GM23338 (cell line): ENCODE measurements around the gene MAD1L1. TPM values are rescaled to one million over a fixed set of nuclear protein-coding genes. Genes with fewer than 3 reads are reported as not detected.

Source experiments
- ATAC-seq: fragments of 200-7000 bp; cut with Tn5 transposase; 3 replicates; pipeline ENCODE4 v1.9.1; 2020
- DNase-seq: peaks from one replicate; pipeline ENCODE4 v3.0.0-alpha.2; 2015; ENCODE audit warnings: low spot score
- H2AFZ ChIP-seq: fragments of 200-600 bp; sonication (generic); 2 replicates; pipeline ENCODE4 v1.8.0; 2016; ENCODE audit warnings: antibody characterized with exemption, mild to moderate bottlenecking, moderate library complexity
- H3F3A ChIP-seq: fragments of 200-600 bp; sonication (generic); replicated peaks from 2 replicates; pipeline ENCODE4 v1.8.0; 2017; ENCODE audit warnings: antibody characterized with exemption, mixed run types, low read depth
- H3K27ac ChIP-seq: fragments of 200-600 bp; sonication (generic); 2 replicates; pipeline ENCODE4 v1.6.1; 2016; ENCODE audit warnings: low read depth
- H3K27me3 ChIP-seq: fragments of 200-600 bp; sonication (generic); 2 replicates; pipeline ENCODE4 v1.8.0; 2016; ENCODE audit warnings: mild to moderate bottlenecking, mixed run types, moderate library complexity; ENCODE audit not compliant: insufficient read depth
- H3K36me3 ChIP-seq: fragments of 200-600 bp; sonication (generic); 2 replicates; pipeline ENCODE4 v1.8.0; 2016; ENCODE audit warnings: mild to moderate bottlenecking; ENCODE audit not compliant: insufficient read depth
- H3K4me1 ChIP-seq: fragments of 200-600 bp; sonication (generic); 2 replicates; pipeline ENCODE4 v1.8.0; 2016; ENCODE audit warnings: mild to moderate bottlenecking, moderate library complexity; ENCODE audit not compliant: insufficient read depth
- H3K4me2 ChIP-seq: fragments of 200-600 bp; sonication (generic); 2 replicates; pipeline ENCODE4 v1.7.1; 2017; ENCODE audit warnings: mixed run types
- H3K4me3 ChIP-seq: fragments of 200-600 bp; sonication (generic); 2 replicates; pipeline ENCODE4 v1.6.1; 2016; ENCODE audit warnings: mixed run types
- H3K79me2 ChIP-seq: fragments of 200-600 bp; sonication (generic); replicated peaks from 2 replicates; pipeline ENCODE4 v1.8.0; 2017; ENCODE audit warnings: mild to moderate bottlenecking; ENCODE audit not compliant: insufficient read depth
- H3K9me2 ChIP-seq: fragments of 200-600 bp; sonication (generic); 2 replicates; pipeline ENCODE4 v1.8.0; 2017; ENCODE audit not compliant: insufficient read depth
- H4K20me1 ChIP-seq: fragments of 200-600 bp; sonication (generic); replicated peaks from 2 replicates; pipeline ENCODE4 v1.8.0; 2017; ENCODE audit warnings: mild to moderate bottlenecking; ENCODE audit not compliant: insufficient read depth
- H3K27ac Mint-ChIP-seq: 2 replicates; pipeline ENCODE4 v1.8.0; 2020; ENCODE audit warnings: inconsistent platforms, mild to moderate bottlenecking, moderate library complexity, mixed read lengths
- H3K27me3 Mint-ChIP-seq: 3 replicates; pipeline ENCODE4 v1.8.0; 2022; ENCODE audit warnings: low read depth, mild to moderate bottlenecking, moderate library complexity, mixed read lengths, inconsistent platforms; ENCODE audit not compliant: insufficient read depth, poor library complexity
- H3K36me3 Mint-ChIP-seq: 3 replicates; pipeline ENCODE4 v1.8.0; 2021; ENCODE audit warnings: low read depth, mild to moderate bottlenecking, inconsistent platforms, moderate library complexity, mixed read lengths
- H3K4me1 Mint-ChIP-seq: 3 replicates; pipeline ENCODE4 v1.8.0; 2020; ENCODE audit warnings: mild to moderate bottlenecking, inconsistent platforms, mixed read lengths
- H3K4me3 Mint-ChIP-seq: 3 replicates; pipeline ENCODE4 v1.8.0; 2021; ENCODE audit warnings: moderate library complexity, mild to moderate bottlenecking, inconsistent platforms, mixed read lengths
- H3K9me3 Mint-ChIP-seq: 3 replicates; pipeline ENCODE4 v1.8.0; 2020; ENCODE audit warnings: moderate library complexity, mild to moderate bottlenecking, inconsistent platforms, mixed read lengths
- CREB1 ChIP-seq: fragments of 250-450 bp; sonication (Bioruptor Pico); IDR thresholded peaks from 2 replicates; pipeline ENCODE4 v1.5.0; 2020; ENCODE audit warnings: low read depth, mild to moderate bottlenecking, moderate library complexity
- EZH2 ChIP-seq: fragments of 200-600 bp; sonication (generic); IDR thresholded peaks from one replicate; pipeline ENCODE4 v1.8.0; 2017; ENCODE audit warnings: antibody characterized with exemption, mild to moderate bottlenecking, low read depth; ENCODE audit not compliant: unreplicated experiment
- EZH2phosphoT487 ChIP-seq: fragments of 200-600 bp; sonication (generic); IDR thresholded peaks from one replicate; pipeline ENCODE4 v1.8.1; 2018; ENCODE audit warnings: antibody characterized with exemption; ENCODE audit not compliant: unreplicated experiment
- JUNB ChIP-seq: IDR thresholded peaks from one replicate; pipeline ENCODE4 v1.6.1; 2016; ENCODE audit warnings: antibody characterized with exemption; ENCODE audit not compliant: unreplicated experiment
- NANOG ChIP-seq: IDR thresholded peaks from 2 replicates; pipeline ENCODE4 v1.6.1; 2016; ENCODE audit warnings: antibody characterized with exemption, borderline replicate concordance
- POLR2AphosphoS5 ChIP-seq: IDR thresholded peaks from 2 replicates; pipeline ENCODE4 v1.6.1; 2016; ENCODE audit warnings: antibody characterized with exemption, low read depth
- STAT1 ChIP-seq: IDR thresholded peaks from one replicate; pipeline ENCODE4 v1.6.1; 2016; ENCODE audit warnings: antibody characterized with exemption; ENCODE audit not compliant: unreplicated experiment
- ZNF114 ChIP-seq: fragments of 250-450 bp; sonication (Bioruptor Pico); IDR thresholded peaks from 2 replicates; pipeline ENCODE4 v1.5.0; 2020; ENCODE audit warnings: mild to moderate bottlenecking, moderate library complexity
- ZNF331 ChIP-seq: fragments of 250-450 bp; sonication (Bioruptor Pico); IDR thresholded peaks from 2 replicates; pipeline ENCODE4 v1.5.0; 2020; ENCODE audit warnings: low read depth, mild to moderate bottlenecking, moderate library complexity
- polyA plus RNA-seq: library from polyadenylated mRNA; unstranded; fragments of >200 nt; fragmentation: Nextera tagmentation; extraction: Ambion mirVana; gene quantifications from 2 replicates; pipeline ENCODE4 v1.2.1, GENCODE V29; 2016
- total RNA-seq: library from RNA; depleted of rRNA; stranded (reverse); fragments of >200 nt; shearing (Covaris generic); gene quantifications from 2 replicates; pipeline ENCODE4 v1.2.3, GENCODE V29; 2014
- TF ChIP-seq, protein P1 (sequence below): fragments of 250-450 bp; sonication (Bioruptor Pico); IDR thresholded peaks from 2 replicates; pipeline ENCODE4 v1.5.0; 2020; ENCODE audit warnings: mild to moderate bottlenecking, moderate library complexity
- TF ChIP-seq, protein P2 (sequence below): IDR thresholded peaks from 2 replicates; pipeline ENCODE4 v1.6.1; 2016; ENCODE audit warnings: antibody characterized with exemption
- TF ChIP-seq, protein P3 (sequence below), 2 experiments: fragments of 200-600 bp in 1 of 2; sonication (generic) in 1 of 2; conservative IDR thresholded peaks; 2 replicates each; pipeline versions ENCODE4 v1.5.1 to v1.6.1; 2016 to 2017; ENCODE audit warnings: antibody characterized with exemption in 2 of 2, low read depth in 2 of 2, mild to moderate bottlenecking in 2 of 2, moderate library complexity in 1 of 2
- TF ChIP-seq, protein P4 (sequence below): IDR thresholded peaks from one replicate; pipeline ENCODE4 v1.6.1; 2018; ENCODE audit warnings: antibody characterized with exemption; ENCODE audit not compliant: unreplicated experiment

MAD1L1 gene
- total and polyA plus RNA-seq, 2 experiments from 2014 or later = 40.3 to 59.3 TPM

DNA sequence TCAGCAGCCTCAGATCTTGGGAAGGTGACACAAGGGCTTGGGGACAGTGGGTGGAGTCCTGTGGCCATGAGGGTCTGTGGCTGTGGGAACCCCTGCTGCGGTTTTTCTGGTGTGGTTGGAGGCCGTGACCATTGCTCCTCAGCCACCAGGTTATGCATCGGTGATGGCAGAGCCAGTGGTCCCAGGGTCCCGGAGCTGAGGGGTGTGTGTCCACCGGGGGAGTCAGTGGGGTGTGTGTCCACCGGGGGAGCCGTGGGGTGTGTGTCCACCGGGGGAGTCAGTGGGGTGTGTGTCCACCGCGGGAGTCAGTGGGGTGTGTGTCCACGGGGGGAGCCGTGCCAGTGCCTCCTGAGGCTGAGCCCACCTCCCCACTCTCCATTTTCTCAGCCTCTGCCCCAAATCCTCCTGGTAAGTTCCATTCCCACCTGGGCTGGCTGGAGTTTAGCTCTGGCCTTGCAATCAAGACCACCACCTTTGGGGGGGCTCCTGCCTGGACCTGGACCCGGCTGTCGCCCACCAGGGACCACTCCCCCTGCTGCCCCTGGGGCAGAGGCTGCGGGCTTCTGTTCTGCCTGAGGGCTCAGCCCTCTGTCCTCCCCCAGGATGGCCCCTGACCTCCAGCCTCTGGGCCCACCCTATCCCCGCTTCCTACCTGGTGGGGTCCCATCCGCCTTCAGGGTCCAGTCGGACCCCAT, 419.2 kb downstream of the MAD1L1 start:
- no peak for DNase-seq
- Mint-ChIP-seq H3K27me3 (peaks cover 10% of the 10 kb centered on the region), H3K27ac (no peak overlapping the region), H3K36me3 (no peaks in the 10 kb centered on the region), H3K4me3 (no peak overlapping the region), H3K9me3 (no peaks in the 10 kb centered on the region), H3K4me1 (peaks cover 7% of the 10 kb centered on the region)
- Histone ChIP-seq H3K9me2 (no peaks in the 10 kb centered on the region), H3K79me2 (no peaks in the 10 kb centered on the region), H3F3A (no peaks in the 10 kb centered on the region), H2AFZ (no peak overlapping the region), H3K27me3 (no peaks in the 10 kb centered on the region), H3K27ac (no peak overlapping the region), H4K20me1 (no peaks in the 10 kb centered on the region), H3K4me3 (no peak overlapping the region), H3K36me3 (no peaks in the 10 kb centered on the region), H3K4me2 (no peak overlapping the region), H3K4me1 (no peaks in the 10 kb centered on the region)
- no peak for ATAC-seq
- TF ChIP-seq EZH2phosphoT487 (no peak), STAT1 (no peak), EZH2 (no peak), JUNB (no peak), ZNF114 (CRISPR knock-in tag) (no peak), NANOG (no peak), CREB1 (CRISPR knock-in tag) (no peak), POLR2AphosphoS5 (no peak), ZNF331 (no peak)
- TF ChIP-seq, protein P1, sequence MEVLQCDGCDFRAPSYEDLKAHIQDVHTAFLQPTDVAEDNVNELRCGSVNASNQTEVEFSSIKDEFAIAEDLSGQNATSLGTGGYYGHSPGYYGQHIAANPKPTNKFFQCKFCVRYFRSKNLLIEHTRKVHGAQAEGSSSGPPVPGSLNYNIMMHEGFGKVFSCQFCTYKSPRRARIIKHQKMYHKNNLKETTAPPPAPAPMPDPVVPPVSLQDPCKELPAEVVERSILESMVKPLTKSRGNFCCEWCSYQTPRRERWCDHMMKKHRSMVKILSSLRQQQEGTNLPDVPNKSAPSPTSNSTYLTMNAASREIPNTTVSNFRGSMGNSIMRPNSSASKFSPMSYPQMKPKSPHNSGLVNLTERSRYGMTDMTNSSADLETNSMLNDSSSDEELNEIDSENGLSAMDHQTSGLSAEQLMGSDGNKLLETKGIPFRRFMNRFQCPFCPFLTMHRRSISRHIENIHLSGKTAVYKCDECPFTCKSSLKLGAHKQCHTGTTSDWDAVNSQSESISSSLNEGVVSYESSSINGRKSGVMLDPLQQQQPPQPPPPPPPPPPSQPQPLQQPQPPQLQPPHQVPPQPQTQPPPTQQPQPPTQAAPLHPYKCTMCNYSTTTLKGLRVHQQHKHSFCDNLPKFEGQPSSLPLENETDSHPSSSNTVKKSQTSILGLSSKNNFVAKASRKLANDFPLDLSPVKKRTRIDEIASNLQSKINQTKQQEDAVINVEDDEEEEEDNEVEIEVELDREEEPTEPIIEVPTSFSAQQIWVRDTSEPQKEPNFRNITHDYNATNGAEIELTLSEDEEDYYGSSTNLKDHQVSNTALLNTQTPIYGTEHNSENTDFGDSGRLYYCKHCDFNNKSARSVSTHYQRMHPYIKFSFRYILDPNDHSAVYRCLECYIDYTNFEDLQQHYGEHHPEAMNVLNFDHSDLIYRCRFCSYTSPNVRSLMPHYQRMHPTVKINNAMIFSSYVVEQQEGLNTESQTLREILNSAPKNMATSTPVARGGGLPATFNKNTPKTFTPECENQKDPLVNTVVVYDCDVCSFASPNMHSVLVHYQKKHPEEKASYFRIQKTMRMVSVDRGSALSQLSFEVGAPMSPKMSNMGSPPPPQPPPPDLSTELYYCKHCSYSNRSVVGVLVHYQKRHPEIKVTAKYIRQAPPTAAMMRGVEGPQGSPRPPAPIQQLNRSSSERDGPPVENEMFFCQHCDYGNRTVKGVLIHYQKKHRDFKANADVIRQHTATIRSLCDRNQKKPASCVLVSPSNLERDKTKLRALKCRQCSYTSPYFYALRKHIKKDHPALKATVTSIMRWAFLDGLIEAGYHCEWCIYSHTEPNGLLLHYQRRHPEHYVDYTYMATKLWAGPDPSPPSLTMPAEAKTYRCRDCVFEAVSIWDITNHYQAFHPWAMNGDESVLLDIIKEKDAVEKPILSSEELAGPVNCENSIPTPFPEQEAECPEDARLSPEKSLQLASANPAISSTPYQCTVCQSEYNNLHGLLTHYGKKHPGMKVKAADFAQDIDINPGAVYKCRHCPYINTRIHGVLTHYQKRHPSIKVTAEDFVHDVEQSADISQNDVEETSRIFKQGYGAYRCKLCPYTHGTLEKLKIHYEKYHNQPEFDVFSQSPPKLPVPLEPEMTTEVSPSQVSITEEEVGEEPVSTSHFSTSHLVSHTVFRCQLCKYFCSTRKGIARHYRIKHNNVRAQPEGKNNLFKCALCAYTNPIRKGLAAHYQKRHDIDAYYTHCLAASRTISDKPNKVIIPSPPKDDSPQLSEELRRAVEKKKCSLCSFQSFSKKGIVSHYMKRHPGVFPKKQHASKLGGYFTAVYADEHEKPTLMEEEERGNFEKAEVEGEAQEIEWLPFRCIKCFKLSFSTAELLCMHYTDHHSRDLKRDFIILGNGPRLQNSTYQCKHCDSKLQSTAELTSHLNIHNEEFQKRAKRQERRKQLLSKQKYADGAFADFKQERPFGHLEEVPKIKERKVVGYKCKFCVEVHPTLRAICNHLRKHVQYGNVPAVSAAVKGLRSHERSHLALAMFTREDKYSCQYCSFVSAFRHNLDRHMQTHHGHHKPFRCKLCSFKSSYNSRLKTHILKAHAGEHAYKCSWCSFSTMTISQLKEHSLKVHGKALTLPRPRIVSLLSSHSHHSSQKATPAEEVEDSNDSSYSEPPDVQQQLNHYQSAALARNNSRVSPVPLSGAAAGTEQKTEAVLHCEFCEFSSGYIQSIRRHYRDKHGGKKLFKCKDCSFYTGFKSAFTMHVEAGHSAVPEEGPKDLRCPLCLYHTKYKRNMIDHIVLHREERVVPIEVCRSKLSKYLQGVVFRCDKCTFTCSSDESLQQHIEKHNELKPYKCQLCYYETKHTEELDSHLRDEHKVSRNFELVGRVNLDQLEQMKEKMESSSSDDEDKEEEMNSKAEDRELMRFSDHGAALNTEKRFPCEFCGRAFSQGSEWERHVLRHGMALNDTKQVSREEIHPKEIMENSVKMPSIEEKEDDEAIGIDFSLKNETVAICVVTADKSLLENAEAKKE (CRISPR knock-in tag) = no peak
- TF ChIP-seq, protein P2, sequence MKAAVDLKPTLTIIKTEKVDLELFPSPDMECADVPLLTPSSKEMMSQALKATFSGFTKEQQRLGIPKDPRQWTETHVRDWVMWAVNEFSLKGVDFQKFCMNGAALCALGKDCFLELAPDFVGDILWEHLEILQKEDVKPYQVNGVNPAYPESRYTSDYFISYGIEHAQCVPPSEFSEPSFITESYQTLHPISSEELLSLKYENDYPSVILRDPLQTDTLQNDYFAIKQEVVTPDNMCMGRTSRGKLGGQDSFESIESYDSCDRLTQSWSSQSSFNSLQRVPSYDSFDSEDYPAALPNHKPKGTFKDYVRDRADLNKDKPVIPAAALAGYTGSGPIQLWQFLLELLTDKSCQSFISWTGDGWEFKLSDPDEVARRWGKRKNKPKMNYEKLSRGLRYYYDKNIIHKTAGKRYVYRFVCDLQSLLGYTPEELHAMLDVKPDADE = no peak
- TF ChIP-seq, protein P3, sequence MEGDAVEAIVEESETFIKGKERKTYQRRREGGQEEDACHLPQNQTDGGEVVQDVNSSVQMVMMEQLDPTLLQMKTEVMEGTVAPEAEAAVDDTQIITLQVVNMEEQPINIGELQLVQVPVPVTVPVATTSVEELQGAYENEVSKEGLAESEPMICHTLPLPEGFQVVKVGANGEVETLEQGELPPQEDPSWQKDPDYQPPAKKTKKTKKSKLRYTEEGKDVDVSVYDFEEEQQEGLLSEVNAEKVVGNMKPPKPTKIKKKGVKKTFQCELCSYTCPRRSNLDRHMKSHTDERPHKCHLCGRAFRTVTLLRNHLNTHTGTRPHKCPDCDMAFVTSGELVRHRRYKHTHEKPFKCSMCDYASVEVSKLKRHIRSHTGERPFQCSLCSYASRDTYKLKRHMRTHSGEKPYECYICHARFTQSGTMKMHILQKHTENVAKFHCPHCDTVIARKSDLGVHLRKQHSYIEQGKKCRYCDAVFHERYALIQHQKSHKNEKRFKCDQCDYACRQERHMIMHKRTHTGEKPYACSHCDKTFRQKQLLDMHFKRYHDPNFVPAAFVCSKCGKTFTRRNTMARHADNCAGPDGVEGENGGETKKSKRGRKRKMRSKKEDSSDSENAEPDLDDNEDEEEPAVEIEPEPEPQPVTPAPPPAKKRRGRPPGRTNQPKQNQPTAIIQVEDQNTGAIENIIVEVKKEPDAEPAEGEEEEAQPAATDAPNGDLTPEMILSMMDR (conservative IDR thresholded peaks at IDR 0.05; ENCODE audit: low read depth in 2 of 2) = no peak
- TF ChIP-seq, protein P4, sequence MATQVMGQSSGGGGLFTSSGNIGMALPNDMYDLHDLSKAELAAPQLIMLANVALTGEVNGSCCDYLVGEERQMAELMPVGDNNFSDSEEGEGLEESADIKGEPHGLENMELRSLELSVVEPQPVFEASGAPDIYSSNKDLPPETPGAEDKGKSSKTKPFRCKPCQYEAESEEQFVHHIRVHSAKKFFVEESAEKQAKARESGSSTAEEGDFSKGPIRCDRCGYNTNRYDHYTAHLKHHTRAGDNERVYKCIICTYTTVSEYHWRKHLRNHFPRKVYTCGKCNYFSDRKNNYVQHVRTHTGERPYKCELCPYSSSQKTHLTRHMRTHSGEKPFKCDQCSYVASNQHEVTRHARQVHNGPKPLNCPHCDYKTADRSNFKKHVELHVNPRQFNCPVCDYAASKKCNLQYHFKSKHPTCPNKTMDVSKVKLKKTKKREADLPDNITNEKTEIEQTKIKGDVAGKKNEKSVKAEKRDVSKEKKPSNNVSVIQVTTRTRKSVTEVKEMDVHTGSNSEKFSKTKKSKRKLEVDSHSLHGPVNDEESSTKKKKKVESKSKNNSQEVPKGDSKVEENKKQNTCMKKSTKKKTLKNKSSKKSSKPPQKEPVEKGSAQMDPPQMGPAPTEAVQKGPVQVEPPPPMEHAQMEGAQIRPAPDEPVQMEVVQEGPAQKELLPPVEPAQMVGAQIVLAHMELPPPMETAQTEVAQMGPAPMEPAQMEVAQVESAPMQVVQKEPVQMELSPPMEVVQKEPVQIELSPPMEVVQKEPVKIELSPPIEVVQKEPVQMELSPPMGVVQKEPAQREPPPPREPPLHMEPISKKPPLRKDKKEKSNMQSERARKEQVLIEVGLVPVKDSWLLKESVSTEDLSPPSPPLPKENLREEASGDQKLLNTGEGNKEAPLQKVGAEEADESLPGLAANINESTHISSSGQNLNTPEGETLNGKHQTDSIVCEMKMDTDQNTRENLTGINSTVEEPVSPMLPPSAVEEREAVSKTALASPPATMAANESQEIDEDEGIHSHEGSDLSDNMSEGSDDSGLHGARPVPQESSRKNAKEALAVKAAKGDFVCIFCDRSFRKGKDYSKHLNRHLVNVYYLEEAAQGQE = no peak
